Endometrial microvascular endothelial cells (primary cell): ENCODE results near the gene NTRK1. TPM values are rescaled to one million over a fixed set of nuclear protein-coding genes. Genes with fewer than 3 reads are reported as not detected.

Source experiments
- in situ Hi-C: cut with HindIII; loops from 2 replicates; pipeline ENCODE4 v1.10.0; 2017; ENCODE audit warnings: low sequenced_read_pairs, low pct_unique_long_range_greater_than_20kb; ENCODE audit errors: inconsistent ontology term
- total RNA-seq: library from RNA; depleted of rRNA; stranded (reverse); fragments of >200 nt; gene quantifications from one replicate; pipeline ENCODE4 v1.2.3, GENCODE V29; 2015; ENCODE audit errors: inconsistent ontology term

Gene NTRK1
- total RNA-seq, 1 donor from 2014 or later: not detected

GRCh38 chr1:156836041-156836654 is 24.5 kb upstream of the NTRK1 start:
- in situ Hi-C loops: no loop called here

DNA sequence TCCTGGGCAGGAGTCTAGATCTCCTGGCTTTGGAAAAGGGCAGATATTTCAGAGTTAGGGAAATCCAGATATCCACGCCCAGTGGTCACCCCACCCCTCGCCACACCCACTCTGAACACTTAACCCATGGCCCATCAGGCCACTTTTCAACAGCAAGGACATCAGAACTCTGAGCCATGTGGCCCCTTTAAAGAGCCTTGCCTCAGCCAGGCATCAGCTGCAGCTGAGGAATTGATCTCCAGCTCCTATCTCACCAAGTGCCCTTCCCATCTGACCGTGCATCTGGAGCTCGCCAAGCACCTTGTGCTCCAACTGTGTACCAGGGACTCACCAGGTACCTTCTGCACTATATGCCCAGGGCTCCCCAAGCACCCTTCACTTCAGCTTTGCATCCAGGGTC is 23.8 kb upstream of the NTRK1 start:
- in situ Hi-C loops: no loop called here

DNA sequence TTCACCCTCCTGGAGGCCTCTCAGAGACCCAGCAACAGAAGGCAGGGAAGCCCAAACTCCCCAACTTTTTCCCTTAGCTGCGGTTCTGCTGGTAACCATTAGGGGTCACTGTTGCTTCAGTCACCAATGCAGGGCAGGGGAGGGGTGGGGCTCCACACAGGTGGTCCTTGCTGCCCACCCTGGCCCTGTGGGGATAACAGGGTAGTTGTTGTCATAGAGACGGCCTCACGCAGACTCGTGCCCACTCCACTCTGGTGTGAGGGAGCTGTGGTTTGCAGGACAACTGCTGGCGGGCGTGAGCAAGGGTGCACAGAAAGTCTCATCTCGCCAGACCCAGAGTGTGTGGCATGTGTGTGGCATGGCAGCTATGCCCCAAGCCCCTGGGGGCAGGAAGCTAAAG is 21.7 kb upstream of the NTRK1 start:
- in situ Hi-C loops: no loop called here

- in situ Hi-C loops: no loop called here
Observed at GRCh38 chr1:156839426-156840109, 21.1 kb upstream of the NTRK1 start.

DNA sequence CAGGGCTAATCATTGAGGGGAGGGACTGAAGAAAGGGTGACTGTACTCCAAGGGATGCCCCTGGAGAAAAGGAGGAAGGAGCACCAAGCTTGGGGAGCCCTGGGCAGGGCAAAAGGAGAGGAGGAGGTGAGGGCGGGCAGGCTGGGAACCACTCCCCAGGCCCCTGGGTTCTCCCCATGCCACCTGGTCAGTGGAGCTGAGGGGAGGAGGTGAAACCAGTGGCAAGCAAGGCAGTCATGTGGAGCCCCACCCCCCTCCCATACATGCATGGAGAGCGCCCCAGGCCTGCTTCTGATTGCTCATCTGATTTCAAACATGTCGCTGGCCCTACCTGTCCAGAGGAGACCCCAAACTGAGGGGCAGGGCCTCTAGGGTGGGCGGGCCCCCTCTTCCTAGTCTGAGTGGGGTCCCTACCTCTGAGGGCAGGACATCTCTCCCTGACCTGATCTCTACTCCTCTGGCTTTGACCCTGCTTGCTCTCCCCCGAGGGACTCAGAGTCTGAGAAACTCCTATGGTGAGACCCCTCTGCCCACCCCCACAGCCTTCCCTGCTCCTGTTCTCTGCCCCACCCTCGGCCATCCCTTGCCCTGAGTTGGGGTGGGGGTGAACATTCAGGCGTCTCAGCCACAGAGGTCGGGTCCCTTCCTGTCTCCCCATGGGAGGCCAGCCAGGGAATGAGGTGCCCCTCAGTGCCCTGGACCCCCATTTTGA is 20.3 kb upstream of the NTRK1 start:
- in situ Hi-C loops: no loop called here

GRCh38 chr1:156840898-156841279 is 19.8 kb upstream of the NTRK1 start:
- in situ Hi-C loops: no loop called here

DNA sequence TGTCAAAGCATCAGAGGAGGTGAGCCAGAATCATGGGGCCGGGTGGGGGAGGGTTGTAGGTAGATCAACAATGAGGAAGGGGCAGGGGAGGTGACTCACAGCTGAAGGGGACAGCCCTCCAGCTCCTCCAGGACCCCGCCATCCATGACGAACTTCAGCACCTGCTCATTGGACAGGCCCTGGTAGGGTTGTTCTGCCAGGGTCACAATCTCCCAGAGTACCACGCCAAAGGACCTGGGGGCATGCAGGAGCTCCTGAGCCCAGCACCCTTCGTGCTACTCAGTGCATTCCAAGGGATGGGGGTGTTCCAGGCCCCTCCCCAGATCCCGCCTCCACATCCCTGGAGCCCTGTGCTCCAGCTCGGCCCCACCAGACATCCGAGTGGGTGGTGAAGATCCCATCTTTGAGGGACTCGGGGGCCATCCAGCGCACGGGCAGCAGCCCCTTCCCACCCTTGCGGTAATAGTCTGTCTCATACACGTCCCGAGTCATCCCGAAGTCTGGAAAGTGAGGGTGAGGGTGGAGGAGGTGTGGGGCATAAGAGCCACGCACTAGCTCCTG is 19.3 kb upstream of the NTRK1 start:
- in situ Hi-C loops: no loop called here

DNA sequence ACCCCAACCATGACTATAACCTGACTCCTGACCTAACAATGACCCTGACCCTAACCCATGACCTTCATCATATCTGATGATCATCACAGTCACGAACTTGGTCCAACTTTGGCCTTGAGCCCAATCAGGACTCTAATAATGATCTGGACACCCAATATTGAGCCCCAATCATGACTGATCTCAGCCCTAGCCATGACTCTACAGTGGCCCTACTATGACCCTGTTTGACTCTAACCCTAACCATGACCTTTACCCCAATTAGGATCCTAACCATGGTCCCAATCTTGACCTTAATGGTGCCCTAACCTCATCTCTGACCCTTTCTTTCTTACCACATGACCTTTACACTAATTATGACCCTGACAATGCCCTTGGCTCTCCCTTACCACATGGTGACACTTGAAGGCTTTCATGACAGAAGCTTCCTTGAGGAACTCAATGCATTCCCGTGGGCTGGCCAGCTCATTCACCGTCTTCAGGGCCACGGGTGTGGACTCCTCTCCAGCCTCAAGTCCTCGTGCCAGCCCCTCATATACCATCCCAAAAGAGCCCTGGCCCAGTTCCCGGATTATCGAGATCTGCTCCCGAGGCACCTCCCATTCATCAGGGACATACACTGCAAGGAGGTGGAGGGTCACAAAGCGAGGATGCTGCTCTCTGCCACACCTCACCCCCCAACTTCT is 17.9 kb upstream of the NTRK1 start:
- in situ Hi-C loops: no loop called here

- in situ Hi-C loops: no loop called here
Observed at GRCh38 chr1:156844102-156844501, 16.6 kb upstream of the NTRK1 start.

DNA sequence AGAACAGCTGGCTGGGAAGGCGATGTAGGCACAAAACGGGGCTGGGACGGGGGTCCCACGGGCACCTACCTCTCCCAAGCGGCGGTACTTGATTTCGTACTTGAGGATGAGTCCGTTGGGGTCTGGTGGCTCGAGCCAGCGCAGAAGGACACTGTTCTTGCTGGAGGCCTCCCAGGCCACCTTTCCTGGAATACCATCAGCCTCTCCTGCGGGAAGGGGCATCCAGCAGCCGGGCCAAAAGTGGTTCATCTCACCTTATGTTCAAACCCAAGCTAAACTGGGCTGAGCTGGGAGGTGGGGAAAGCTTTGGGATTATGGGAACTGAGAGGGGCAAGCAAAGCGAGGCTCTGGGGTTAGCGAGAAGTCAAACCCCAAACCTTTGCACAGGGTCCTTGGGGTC is 16.0 kb upstream of the NTRK1 start:
- in situ Hi-C loops: no loop called here

DNA sequence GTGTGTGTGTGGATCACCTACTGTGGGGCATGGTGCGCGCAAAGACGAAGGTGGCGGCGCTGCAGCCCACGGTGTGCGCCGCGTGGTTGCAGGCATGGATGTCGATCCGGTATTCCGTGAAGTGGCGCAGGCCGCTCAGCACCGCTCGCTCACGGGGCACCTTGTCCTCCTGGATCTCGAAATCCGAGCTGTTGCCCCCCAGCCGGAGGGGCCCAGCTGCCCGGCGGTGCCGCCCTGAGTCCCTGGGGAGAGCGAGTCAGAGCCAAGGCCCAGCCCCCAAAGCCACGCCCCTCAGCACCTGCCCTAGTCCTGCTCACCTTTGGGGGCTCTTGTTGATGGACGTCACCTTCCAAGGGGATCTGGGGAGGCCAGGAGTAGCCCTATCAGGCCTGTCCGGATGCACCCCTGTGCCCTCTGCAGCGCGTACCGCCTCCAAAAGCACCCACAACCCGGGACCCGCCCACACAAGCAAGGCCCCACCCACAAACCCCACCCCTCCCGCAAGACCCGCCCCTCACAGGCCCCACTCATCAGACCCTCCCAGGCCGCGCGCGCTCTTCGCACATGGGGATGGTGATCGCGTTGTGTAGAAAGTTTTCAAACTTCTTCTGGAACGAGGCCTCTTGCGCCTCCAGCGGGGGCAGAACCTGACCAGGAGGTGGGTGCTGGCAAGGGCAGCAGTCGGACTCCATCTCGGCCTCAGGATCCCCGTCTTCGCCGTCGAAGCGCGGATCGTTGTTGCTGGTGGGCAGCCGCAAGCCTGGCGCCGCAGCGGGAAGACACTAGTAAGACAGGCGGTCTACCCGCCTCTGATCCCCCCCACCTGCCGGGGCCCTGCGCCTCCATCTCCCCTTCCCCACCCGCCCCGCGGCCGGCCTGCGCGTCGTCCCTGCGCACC is 15.4 kb upstream of the NTRK1 start:
- in situ Hi-C loops: no loop called here

DNA sequence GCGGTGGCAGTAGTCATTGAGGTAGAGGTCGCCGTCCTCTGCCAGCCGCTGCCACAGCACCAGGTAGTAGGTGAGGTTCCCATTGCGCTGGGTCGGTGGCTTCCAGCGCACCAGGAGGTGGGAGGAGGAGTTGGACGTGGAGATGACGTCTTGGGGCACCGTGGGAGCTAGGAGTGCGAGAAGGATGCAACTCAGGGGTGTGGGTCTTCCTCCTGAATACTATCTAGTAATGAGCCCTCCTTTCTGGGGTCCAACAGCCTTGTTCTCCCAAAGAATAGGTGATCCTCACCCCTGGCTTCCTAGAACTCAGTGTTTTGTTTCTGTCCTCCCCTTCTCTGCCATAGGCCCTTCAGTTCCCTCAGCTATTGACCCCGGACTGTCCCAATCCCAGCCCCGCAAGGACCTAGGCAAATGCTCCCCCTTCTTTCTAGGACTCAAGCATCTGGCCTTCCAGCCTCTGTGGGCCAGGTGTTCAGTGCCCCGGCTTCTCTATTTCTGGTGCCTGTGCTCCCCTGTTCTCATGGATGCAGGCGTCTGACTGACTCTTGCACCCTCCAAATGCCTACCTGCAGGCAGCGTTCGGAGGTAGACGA is 14.6 kb upstream of the NTRK1 start:
- in situ Hi-C loops: no loop called here

GRCh38 chr1:156846643-156847042 is 14.0 kb upstream of the NTRK1 start:
- in situ Hi-C loops: no loop called here

- in situ Hi-C loops: no loop called here
Observed at GRCh38 chr1:156847591-156848460, 12.8 kb upstream of the NTRK1 start.

- in situ Hi-C loops: no loop called here
Observed at GRCh38 chr1:156848461-156849150, 12.1 kb upstream of the NTRK1 start.

DNA sequence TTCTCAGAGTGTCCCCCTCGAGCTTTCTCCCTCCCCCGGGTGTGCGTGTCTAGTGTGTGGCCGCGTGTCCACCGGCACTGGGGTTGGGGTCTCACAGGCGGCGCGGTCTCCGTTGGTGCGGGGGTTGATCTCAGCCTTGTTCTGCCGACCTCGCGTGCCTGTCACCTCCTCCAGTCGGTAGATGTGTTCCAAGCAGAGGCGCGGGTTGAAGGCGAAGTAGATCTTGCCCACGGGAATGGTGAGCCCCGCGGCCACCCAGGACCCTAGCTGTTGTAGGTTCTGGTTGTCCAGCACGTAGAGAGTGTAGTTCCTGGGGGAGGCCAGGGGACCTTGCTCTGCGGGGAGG is 11.5 kb upstream of the NTRK1 start:
- in situ Hi-C loops: no loop called here
